ENCODE data around the gene GRID2IP.

The GRID2IP gene

GRCh38 chr7:6520163-6520981, 30.9 kb downstream of the GRID2IP start:
- DNase-seq (ENCODE audit: low read depth), result no peak

- peak; percentile 77 for DNase-seq (ENCODE audit: low read depth)
These were observed 34.8 kb downstream of the GRID2IP start for GRCh38 chr7:6516387-6516983.

- no peak for DNase-seq (ENCODE audit: low read depth)
These were observed 37.7 kb downstream of the GRID2IP start for GRCh38 chr7:6513541-6513940.

GRCh38 chr7:6512892-6513291, 38.4 kb downstream of the GRID2IP start:
- no peak for DNase-seq (ENCODE audit: low read depth)

- DNase-seq (ENCODE audit: low read depth), result no peak
These were observed 40.7 kb downstream of the GRID2IP start for GRCh38 chr7:6510476-6511133.

GRCh38 chr7:6508950-6509349, 42.3 kb downstream of the GRID2IP start:
- DNase-seq (ENCODE audit: low read depth), result no peak

- DNase-seq (ENCODE audit: low read depth), result no peak
These were observed 42.7 kb downstream of the GRID2IP start for GRCh38 chr7:6508539-6508938.

- DNase-seq (ENCODE audit: low read depth), result no peak
These were observed 43.4 kb downstream of the GRID2IP start for GRCh38 chr7:6507906-6508305.

GRCh38 chr7:6505685-6506559, 45.3 kb downstream of the GRID2IP start:
- DNase-seq (ENCODE audit: low read depth), result no peak

- no peak for DNase-seq (ENCODE audit: low read depth)
These were observed 46.3 kb downstream of the GRID2IP start for GRCh38 chr7:6504996-6505395.

- no peak for DNase-seq (ENCODE audit: low read depth)
These were observed 48.4 kb downstream of the GRID2IP start for GRCh38 chr7:6502886-6503285.

- DNase-seq (ENCODE audit: low read depth), result no peak
These were observed 49.4 kb downstream of the GRID2IP start for GRCh38 chr7:6501586-6502564.

- DNase-seq (ENCODE audit: low read depth), result no peak
These were observed 50.6 kb downstream of the GRID2IP start for GRCh38 chr7:6500691-6501090.

GRCh38 chr7:6497994-6498393, 53.3 kb downstream of the GRID2IP start:
- DNase-seq (ENCODE audit: low read depth), result no peak

- no peak for DNase-seq (ENCODE audit: low read depth)
These were observed 53.7 kb downstream of the GRID2IP start for GRCh38 chr7:6497637-6497905.

GRCh38 chr7:6496842-6497636, 54.2 kb downstream of the GRID2IP start:
- DNase-seq (ENCODE audit: low read depth), result no peak

GRCh38 chr7:6495597-6496262, 55.5 kb downstream of the GRID2IP start:
- peak; percentile 67 for DNase-seq (ENCODE audit: low read depth)

- DNase-seq (ENCODE audit: low read depth), result no peak
These were observed 56.9 kb downstream of the GRID2IP start for GRCh38 chr7:6494365-6494764.

- no peak for DNase-seq (ENCODE audit: low read depth)
These were observed 60.1 kb downstream of the GRID2IP start for GRCh38 chr7:6491194-6491593.

GRCh38 chr7:6489612-6490011, 61.6 kb downstream of the GRID2IP start:
- DNase-seq (ENCODE audit: low read depth), result no peak
